GM21528 (cell line): ENCODE measurements around the gene AFG1L.
"Not testable (repeated sequence)": the region's sequence is repeated elsewhere in the genome, so short reads cannot be mapped to it uniquely, and the experiment has no call there.

Experiments used
- ATAC-seq: cut with Tn5 transposase; IDR thresholded peaks from one replicate; pipeline ENCODE4 v1.9.1; 2021; ENCODE audit warnings: mild to moderate bottlenecking, moderate library complexity; ENCODE audit not compliant: unreplicated experiment, low FRiP score

The AFG1L gene

GRCh38 chr6:108294727-108295625, at the start of gene AFG1L:
Gene AFG1L, plus strand, starts transcription at chr6:108295054. Its CDS starts 26 bp downstream, at chr6:108295080.
- ATAC-seq = peak; percentile 92

GRCh38 chr6:108245095-108245494, 49.8 kb upstream of the AFG1L start:
- ATAC-seq = not testable (repeated sequence)

GRCh38 chr6:108247965-108248536, 46.8 kb upstream of the AFG1L start:
- ATAC-seq = no peak

GRCh38 chr6:108250240-108250866, 44.5 kb upstream of the AFG1L start:
- no peak for ATAC-seq

- ATAC-seq = no peak
Measured at GRCh38 chr6:108251252-108251651, 43.6 kb upstream of the AFG1L start.

- ATAC-seq = no peak
Measured at GRCh38 chr6:108252055-108252454, 42.8 kb upstream of the AFG1L start.

- ATAC-seq = no peak
Measured at GRCh38 chr6:108253241-108253640, 41.6 kb upstream of the AFG1L start.

GRCh38 chr6:108254433-108255410, 40.1 kb upstream of the AFG1L start:
- ATAC-seq = no peak

GRCh38 chr6:108260126-108260808, 34.6 kb upstream of the AFG1L start:
- ATAC-seq = peak; percentile 23

- peak; percentile 86 for ATAC-seq
Measured at GRCh38 chr6:108260809-108261569, 33.9 kb upstream of the AFG1L start, which contains the start of gene SNX3. Gene SNX3, minus strand, starts transcription at chr6:108261040. Its CDS starts 119 bp downstream, at chr6:108260921.

- ATAC-seq = no peak
Measured at GRCh38 chr6:108263371-108263770, 31.5 kb upstream of the AFG1L start.

- no peak for ATAC-seq
Measured at GRCh38 chr6:108268845-108269244, 26.0 kb upstream of the AFG1L start.

GRCh38 chr6:108269955-108270354, 24.9 kb upstream of the AFG1L start:
- not testable (repeated sequence) for ATAC-seq

- ATAC-seq = no peak
Measured at GRCh38 chr6:108274546-108274945, 20.3 kb upstream of the AFG1L start.

GRCh38 chr6:108275976-108276375, 18.9 kb upstream of the AFG1L start:
- no peak for ATAC-seq

- no peak for ATAC-seq
Measured at GRCh38 chr6:108277295-108277694, 17.6 kb upstream of the AFG1L start.

GRCh38 chr6:108277831-108278230, 17.0 kb upstream of the AFG1L start:
- no peak for ATAC-seq

GRCh38 chr6:108285381-108285780, 9.5 kb upstream of the AFG1L start:
- no peak for ATAC-seq

GRCh38 chr6:108286366-108286765, 8.5 kb upstream of the AFG1L start:
- ATAC-seq = no peak
